A549 (cell line): ENCODE results near the gene WIZ. TPM values are rescaled to one million over a fixed set of nuclear protein-coding genes. Genes with fewer than 3 reads are reported as not detected.

Experiments used
- ATAC-seq, 2 experiments: fragments of 200-7000 bp in 1 of 2; fragments of >200 bp in 1 of 2; cut with Nextera tagmentation in 1 of 2; cut with Tn5 transposase in 1 of 2; 3 replicates each; pipeline versions ENCODE4 v1.8.0 to v1.9.1; 2018 to 2020; ENCODE audit warnings: mild to moderate bottlenecking in 1 of 2, moderate library complexity in 1 of 2
- CTCF ChIA-PET: fragments of 300-600 bp; sonication (Branson Sonifier 250); formaldehyde crosslinking; extraction: SDS; loops from one replicate; lab custom pipeline; 2021; ENCODE audit warnings: antibody characterized with exemption, inconsistent platforms; lab: Yijun Ruan, JAX
- POLR2A ChIA-PET: fragments of 350-600 bp; formaldehyde crosslinking; extraction: SDS; loops from one replicate; lab custom pipeline; 2021; ENCODE audit warnings: antibody characterized with exemption, inconsistent platforms; lab: Yijun Ruan, JAX
- DNase-seq, 2 experiments: peaks; one replicate each; pipeline versions ENCODE4 v3.0.0 to v3.0.0-alpha.2; 2011 to 2016; ENCODE audit warnings: low read depth in 1 of 2, low spot score in 1 of 2
- FAIRE-seq: peaks from 2 replicates; lab custom pipeline; 2011; peaks lifted over from hg19 to GRCh38; lab: Jason Lieb, UNC
- H3K27ac ChIP-seq, 2 experiments: fragments of >200 bp; sonication (Bioruptor Twin); formaldehyde crosslinking; 3 replicates each; pipeline ENCODE4 v1.5.1; 2016 to 2017
- H3K4me1 ChIP-seq: fragments of >200 bp; sonication (Bioruptor Twin); formaldehyde crosslinking; 3 replicates; pipeline ENCODE4 v1.6.1; 2016
- H3K4me2 ChIP-seq: fragments of >200 bp; sonication (Bioruptor Twin); formaldehyde crosslinking; 3 replicates; pipeline ENCODE4 v1.6.1; 2016
- H3K4me3 ChIP-seq: fragments of >200 bp; sonication (Bioruptor Twin); formaldehyde crosslinking; 3 replicates; pipeline ENCODE4 v1.5.1; 2016
- H3K9me3 ChIP-seq: fragments of >200 bp; sonication (Bioruptor Twin); formaldehyde crosslinking; 3 replicates; pipeline ENCODE4 v1.6.1; 2016
- BHLHE40 ChIP-seq: IDR thresholded peaks from 2 replicates; pipeline ENCODE4 v1.6.1; 2012; ENCODE audit warnings: low read depth, low read length, inconsistent platforms
- CHD2 ChIP-seq: fragments of 150-350 bp; IDR thresholded peaks from 2 replicates; pipeline ENCODE4 v1.6.1; 2014; ENCODE audit warnings: low read length; ENCODE audit not compliant: partially characterized antibody
- ESRRA ChIP-seq: fragments of 150-350 bp; IDR thresholded peaks from 2 replicates; pipeline ENCODE4 v1.6.1; 2014; ENCODE audit warnings: mild to moderate bottlenecking, low read length, borderline replicate concordance
- FOSL2 ChIP-seq, 2 experiments: fragments of 450-650 bp in 1 of 2; fragments of >200 bp in 1 of 2; sonication (Bioruptor Twin) in 1 of 2; formaldehyde crosslinking; IDR thresholded peaks; 2 replicates each; pipeline versions ENCODE4 v1.5.0 to v1.6.1; 2016 to 2020; ENCODE audit warnings: mild to moderate bottlenecking in 1 of 2, moderate library complexity in 1 of 2
- HEYL ChIP-seq: fragments of 250-450 bp; sonication (Bioruptor Pico); IDR thresholded peaks from 2 replicates; pipeline ENCODE4 v1.8.0; 2021; ENCODE audit warnings: mild to moderate bottlenecking, moderate library complexity
- HOXA7 ChIP-seq: fragments of 250-450 bp; sonication (Bioruptor Pico); IDR thresholded peaks from 2 replicates; pipeline ENCODE4 v1.5.0; 2020; ENCODE audit warnings: mild to moderate bottlenecking, moderate library complexity
- JUN ChIP-seq, 2 experiments: fragments of >200 bp; sonication (Bioruptor Twin); formaldehyde crosslinking; IDR thresholded peaks; 2 replicates in 1 of 2; 3 replicates in 1 of 2; pipeline ENCODE4 v1.6.1; 2016 to 2017
- KDM1A ChIP-seq: fragments of 200-600 bp; sonication (generic); IDR thresholded peaks from 2 replicates; pipeline ENCODE4 v1.6.1; 2016; ENCODE audit warnings: low read depth, mild to moderate bottlenecking
- MAZ ChIP-seq: fragments of 150-350 bp; IDR thresholded peaks from 2 replicates; pipeline ENCODE4 v1.6.1; 2014; ENCODE audit warnings: antibody characterized with exemption, low read depth, low read length, borderline replicate concordance
- MYC ChIP-seq: IDR thresholded peaks from 2 replicates; pipeline ENCODE4 v1.6.1; 2012; ENCODE audit warnings: mild to moderate bottlenecking, inconsistent platforms, low read length, improper control_type of control experiment, borderline replicate concordance
- NR3C1 ChIP-seq: fragments of >200 bp; sonication (Bioruptor Twin); formaldehyde crosslinking; IDR thresholded peaks from 3 replicates; pipeline ENCODE4 v1.6.1; 2017
- POLR2A ChIP-seq: IDR thresholded peaks from 2 replicates; pipeline ENCODE4 v1.6.1; 2012; ENCODE audit warnings: mild to moderate bottlenecking, low read length
- RAD21 ChIP-seq, 2 experiments: fragments of >200 bp in 1 of 2; sonication (Bioruptor Twin) in 1 of 2; formaldehyde crosslinking in 1 of 2; IDR thresholded peaks in 1 of 2; conservative IDR thresholded peaks in 1 of 2; 2 replicates in 1 of 2; 3 replicates in 1 of 2; pipeline ENCODE4 v1.6.1; 2012 to 2018; ENCODE audit warnings: inconsistent platforms in 1 of 2
- ZSCAN20 ChIP-seq: fragments of 250-450 bp; sonication (Bioruptor Pico); IDR thresholded peaks from 2 replicates; pipeline ENCODE4 v1.8.0; 2022; ENCODE audit warnings: mild to moderate bottlenecking, moderate library complexity
- WGBS: methylation state at CpG from one replicate; pipeline ENCODE4 v1.1.6; 2017; ENCODE audit errors: missing lambda C conversion rate; 5-methylcytosine and 5-hydroxymethylcytosine counted together
- polyA plus RNA-seq, 4 experiments: library from polyadenylated mRNA; depleted of rRNA in 3 of 4; stranded (reverse); fragments of >200 nt; fragmentation: RNase III in 1 of 4; extraction: RNeasy Plus Mini Kit Qiagen cat#74134 plus additional on column Dnase treatment in 1 of 4; gene quantifications; 2 replicates in 3 of 4; 3 replicates in 1 of 4; pipeline ENCODE4 v1.2.3, GENCODE V29; 2011 to 2017
- TF ChIP-seq, protein P1 (sequence below): fragments of 200-600 bp; sonication (generic); IDR thresholded peaks from 2 replicates; pipeline ENCODE4 v1.6.1; 2016; ENCODE audit warnings: antibody characterized with exemption, mild to moderate bottlenecking, moderate library complexity
- TF ChIP-seq, protein P2 (sequence below): IDR thresholded peaks from 2 replicates; pipeline ENCODE4 v1.6.1; 2012; ENCODE audit warnings: low read depth, borderline replicate concordance
- TF ChIP-seq, protein P3 (sequence below): fragments of 250-450 bp; sonication (Bioruptor Pico); IDR thresholded peaks from 2 replicates; pipeline ENCODE4 v1.5.0; 2021; ENCODE audit warnings: mild to moderate bottlenecking, moderate library complexity, borderline replicate concordance
- TF ChIP-seq, protein P4 (sequence below): IDR thresholded peaks from 2 replicates; pipeline ENCODE4 v1.6.1; 2012
- TF ChIP-seq, protein P5 (sequence below): fragments of >200 bp; sonication (Bioruptor Twin); formaldehyde crosslinking; IDR thresholded peaks from 2 replicates; pipeline ENCODE4 v1.6.1; 2016
- TF ChIP-seq, protein P6 (sequence below): fragments of >200 bp; sonication (Bioruptor Twin); formaldehyde crosslinking; IDR thresholded peaks from 3 replicates; pipeline ENCODE4 v1.6.1; 2016

Gene WIZ
- polyA plus RNA-seq, 2 of the 4 experiments (the other 2 are of a cell fraction), result 3.7 to 15.1 TPM

DNA sequence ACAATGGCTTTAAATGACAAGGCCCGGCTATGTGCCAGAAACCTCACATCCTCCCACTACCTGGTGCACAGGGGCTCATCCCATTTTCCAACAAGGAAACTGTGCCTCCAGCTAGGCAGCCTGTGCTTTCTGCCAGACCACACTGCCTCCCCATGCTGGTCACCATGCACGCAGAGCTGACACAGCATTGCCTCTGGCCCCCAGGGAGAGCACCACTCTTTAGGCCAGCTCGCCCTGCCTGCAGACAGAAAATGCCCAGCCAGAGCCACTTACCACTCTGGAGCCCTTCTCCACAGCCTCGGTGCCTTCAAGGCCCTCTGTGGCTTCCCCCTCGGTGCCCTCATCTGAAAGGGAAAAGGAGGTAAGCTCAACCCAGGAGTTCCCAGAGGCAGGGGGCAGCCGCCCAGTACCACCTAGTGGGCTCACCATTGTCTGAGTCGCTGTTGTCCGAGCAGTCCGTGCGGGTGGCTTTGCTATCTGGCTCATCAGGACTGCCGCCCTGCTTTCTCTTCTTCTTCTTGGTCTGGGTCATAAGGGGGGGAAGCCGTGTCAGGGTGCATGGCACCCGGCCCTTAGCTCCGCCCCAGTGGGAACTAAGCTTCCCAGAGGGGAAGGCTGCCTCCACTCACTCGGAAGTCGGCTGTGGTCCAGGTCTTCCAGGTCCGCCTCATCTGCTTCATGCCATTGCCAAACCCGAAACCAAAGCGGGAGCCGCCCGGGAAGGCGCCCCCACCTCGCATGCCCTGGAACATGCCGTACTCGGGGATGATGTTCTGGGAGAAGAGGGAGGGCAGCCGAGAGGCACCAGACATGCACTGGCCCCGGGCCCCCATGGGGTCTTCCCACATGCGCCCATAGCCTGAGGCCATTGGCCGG lies 49.0 kb downstream of the WIZ start:
- Histone ChIP-seq H3K4me1 (no peaks in the 10 kb centered on the region), H3K27ac (no peak overlapping the region), H3K4me2 (no peak overlapping the region), H3K4me3 (no peak overlapping the region), H3K9me3 (no peaks in the 10 kb centered on the region)
- 89% methylated on average over 9 of the region's 29 CpGs for WGBS
- DNase-seq (no peak), ATAC-seq (no peak), FAIRE-seq (no peak)
- TF ChIP-seq BHLHE40, result no peak
- no peak for TF ChIP-seq ZSCAN20 (CRISPR knock-in tag)
- TF ChIP-seq, protein P1, sequence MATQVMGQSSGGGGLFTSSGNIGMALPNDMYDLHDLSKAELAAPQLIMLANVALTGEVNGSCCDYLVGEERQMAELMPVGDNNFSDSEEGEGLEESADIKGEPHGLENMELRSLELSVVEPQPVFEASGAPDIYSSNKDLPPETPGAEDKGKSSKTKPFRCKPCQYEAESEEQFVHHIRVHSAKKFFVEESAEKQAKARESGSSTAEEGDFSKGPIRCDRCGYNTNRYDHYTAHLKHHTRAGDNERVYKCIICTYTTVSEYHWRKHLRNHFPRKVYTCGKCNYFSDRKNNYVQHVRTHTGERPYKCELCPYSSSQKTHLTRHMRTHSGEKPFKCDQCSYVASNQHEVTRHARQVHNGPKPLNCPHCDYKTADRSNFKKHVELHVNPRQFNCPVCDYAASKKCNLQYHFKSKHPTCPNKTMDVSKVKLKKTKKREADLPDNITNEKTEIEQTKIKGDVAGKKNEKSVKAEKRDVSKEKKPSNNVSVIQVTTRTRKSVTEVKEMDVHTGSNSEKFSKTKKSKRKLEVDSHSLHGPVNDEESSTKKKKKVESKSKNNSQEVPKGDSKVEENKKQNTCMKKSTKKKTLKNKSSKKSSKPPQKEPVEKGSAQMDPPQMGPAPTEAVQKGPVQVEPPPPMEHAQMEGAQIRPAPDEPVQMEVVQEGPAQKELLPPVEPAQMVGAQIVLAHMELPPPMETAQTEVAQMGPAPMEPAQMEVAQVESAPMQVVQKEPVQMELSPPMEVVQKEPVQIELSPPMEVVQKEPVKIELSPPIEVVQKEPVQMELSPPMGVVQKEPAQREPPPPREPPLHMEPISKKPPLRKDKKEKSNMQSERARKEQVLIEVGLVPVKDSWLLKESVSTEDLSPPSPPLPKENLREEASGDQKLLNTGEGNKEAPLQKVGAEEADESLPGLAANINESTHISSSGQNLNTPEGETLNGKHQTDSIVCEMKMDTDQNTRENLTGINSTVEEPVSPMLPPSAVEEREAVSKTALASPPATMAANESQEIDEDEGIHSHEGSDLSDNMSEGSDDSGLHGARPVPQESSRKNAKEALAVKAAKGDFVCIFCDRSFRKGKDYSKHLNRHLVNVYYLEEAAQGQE, result no peak
- TF ChIP-seq ESRRA, result no peak
- TF ChIP-seq POLR2A, result no peak
- no peak for TF ChIP-seq JUN (IDR thresholded peaks at IDR 0.05)
- TF ChIP-seq, protein P2, sequence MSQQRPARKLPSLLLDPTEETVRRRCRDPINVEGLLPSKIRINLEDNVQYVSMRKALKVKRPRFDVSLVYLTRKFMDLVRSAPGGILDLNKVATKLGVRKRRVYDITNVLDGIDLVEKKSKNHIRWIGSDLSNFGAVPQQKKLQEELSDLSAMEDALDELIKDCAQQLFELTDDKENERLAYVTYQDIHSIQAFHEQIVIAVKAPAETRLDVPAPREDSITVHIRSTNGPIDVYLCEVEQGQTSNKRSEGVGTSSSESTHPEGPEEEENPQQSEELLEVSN, result no peak
- no peak for TF ChIP-seq HEYL (CRISPR knock-in tag)
- TF ChIP-seq, protein P3, sequence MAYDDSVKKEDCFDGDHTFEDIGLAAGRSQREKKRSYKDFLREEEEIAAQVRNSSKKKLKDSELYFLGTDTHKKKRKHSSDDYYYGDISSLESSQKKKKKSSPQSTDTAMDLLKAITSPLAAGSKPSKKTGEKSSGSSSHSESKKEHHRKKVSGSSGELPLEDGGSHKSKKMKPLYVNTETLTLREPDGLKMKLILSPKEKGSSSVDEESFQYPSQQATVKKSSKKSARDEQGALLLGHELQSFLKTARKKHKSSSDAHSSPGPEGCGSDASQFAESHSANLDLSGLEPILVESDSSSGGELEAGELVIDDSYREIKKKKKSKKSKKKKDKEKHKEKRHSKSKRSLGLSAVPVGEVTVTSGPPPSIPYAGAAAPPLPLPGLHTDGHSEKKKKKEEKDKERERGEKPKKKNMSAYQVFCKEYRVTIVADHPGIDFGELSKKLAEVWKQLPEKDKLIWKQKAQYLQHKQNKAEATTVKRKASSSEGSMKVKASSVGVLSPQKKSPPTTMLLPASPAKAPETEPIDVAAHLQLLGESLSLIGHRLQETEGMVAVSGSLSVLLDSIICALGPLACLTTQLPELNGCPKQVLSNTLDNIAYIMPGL (CRISPR knock-in tag), result no peak
- TF ChIP-seq, protein P4, sequence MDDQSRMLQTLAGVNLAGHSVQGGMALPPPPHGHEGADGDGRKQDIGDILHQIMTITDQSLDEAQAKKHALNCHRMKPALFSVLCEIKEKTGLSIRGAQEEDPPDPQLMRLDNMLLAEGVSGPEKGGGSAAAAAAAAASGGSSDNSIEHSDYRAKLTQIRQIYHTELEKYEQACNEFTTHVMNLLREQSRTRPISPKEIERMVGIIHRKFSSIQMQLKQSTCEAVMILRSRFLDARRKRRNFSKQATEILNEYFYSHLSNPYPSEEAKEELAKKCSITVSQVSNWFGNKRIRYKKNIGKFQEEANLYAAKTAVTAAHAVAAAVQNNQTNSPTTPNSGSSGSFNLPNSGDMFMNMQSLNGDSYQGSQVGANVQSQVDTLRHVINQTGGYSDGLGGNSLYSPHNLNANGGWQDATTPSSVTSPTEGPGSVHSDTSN, result no peak
- no peak for TF ChIP-seq MAZ
- TF ChIP-seq, protein P5, sequence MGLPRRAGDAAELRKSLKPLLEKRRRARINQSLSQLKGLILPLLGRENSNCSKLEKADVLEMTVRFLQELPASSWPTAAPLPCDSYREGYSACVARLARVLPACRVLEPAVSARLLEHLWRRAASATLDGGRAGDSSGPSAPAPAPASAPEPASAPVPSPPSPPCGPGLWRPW, result no peak
- no peak for TF ChIP-seq RAD21 (conservative IDR thresholded peaks at IDR 0.05 in 1 of 2, IDR thresholded peaks at IDR 0.05 in 1 of 2)
- TF ChIP-seq CHD2, result no peak
- no peak for TF ChIP-seq FOSL2 (IDR thresholded peaks at IDR 0.05)
- TF ChIP-seq FOSL2 (CRISPR knock-in tag; IDR thresholded peaks at IDR 0.05), result no peak
- TF ChIP-seq MYC, result no peak
- TF ChIP-seq HOXA7, result no peak
- POLR2A ChIA-PET, result no interaction called here
- CTCF ChIA-PET, result no interaction called here

DNA sequence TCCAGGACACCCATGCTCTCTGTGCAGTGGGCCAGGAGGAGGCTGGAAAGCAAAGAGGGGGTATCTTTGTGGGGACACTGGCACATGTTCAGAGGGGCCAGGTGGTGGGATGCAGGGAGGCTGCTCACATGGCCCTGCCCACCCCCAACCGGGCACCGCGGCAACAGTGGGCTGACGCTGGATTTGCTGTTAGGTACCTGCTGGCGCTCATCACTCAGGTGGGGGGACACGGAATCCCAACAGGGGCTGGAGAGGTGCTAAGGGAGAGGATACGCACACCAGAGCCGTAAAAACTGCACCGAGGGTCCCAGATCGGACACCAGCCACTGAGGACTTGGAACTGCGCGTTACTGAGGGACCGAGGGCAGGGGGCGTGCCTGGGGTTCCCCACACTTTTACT lies 50.1 kb downstream of the WIZ start:
- FAIRE-seq (no peak), ATAC-seq (no peak), DNase-seq (no peak)
- Histone ChIP-seq H3K9me3 (no peaks in the 10 kb centered on the region), H3K4me3 (no peak overlapping the region), H3K4me1 (no peaks in the 10 kb centered on the region), H3K4me2 (no peak overlapping the region), H3K27ac (no peak overlapping the region)
- TF ChIP-seq, protein P6, sequence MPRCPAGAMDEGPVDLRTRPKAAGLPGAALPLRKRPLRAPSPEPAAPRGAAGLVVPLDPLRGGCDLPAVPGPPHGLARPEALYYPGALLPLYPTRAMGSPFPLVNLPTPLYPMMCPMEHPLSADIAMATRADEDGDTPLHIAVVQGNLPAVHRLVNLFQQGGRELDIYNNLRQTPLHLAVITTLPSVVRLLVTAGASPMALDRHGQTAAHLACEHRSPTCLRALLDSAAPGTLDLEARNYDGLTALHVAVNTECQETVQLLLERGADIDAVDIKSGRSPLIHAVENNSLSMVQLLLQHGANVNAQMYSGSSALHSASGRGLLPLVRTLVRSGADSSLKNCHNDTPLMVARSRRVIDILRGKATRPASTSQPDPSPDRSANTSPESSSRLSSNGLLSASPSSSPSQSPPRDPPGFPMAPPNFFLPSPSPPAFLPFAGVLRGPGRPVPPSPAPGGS, result no peak
- TF ChIP-seq NR3C1, result no peak
- no peak for TF ChIP-seq KDM1A
- WGBS, result 96% methylated on average over 13 of the region's 14 CpGs
- POLR2A ChIA-PET, result no interaction called here
- CTCF ChIA-PET, result interaction anchor here (0.6 kb wide), 1 partner anchor 175 kb away, joined by 3 read pairs; no protein-coding TSS in a partner anchor
